CD4-positive, alpha-beta T cell treated with Interleukin-6 at 100 ng/mL for 8 hours (primary cell): ENCODE measurements around the gene TEDC2.
A peak's percentile ranks its signal among the peaks of the same experiment; 100 is the strongest.
"Not testable (repeated sequence)": the region's sequence is repeated elsewhere in the genome, so short reads cannot be mapped to it uniquely, and the experiment has no call there.

Source experiments
- DNase-seq: peaks from one replicate; pipeline ENCODE4 v3.0.0-alpha.2; 2020; ENCODE audit warnings: mixed read lengths, low spot score

The TEDC2 gene

DNA sequence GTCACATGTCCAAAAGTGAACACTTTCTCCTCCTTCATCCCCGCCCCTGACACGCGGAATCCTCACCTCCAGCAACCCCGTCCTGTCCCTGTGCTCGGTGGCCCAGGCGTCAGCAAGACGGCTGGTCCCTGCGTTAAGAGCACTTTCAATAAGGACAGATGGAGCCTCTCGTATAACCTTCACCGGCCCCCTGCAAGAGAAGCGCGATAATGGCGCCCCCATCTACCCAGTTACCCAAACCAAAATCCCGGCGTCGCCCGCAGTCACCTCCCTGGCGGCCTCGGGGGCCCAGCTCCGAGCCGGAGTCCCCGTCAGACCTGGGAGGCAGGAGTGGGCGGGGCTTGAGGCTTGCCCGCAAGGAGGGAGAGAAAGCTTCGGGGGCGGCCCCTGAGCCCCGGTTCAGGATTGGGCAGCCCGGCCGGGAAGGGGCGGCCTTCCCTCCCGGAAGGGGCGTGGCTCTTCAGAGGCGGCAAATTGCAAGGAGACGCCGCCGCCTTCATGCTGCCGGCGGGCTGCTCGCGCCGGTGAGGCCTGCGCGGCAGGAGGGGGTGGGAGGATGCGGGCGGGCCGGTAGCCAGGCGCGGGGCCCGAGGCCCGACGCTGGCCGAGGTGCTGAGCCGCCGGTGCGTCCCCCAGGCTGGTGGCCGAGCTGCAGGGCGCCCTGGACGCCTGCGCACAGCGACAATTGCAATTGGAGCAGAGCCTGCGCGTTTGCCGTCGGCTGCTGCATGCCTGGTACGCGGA is at the start of gene TEDC2:
TEDC2 (plus strand) TSS at position 463 of the 744 bp plus-strand sequence; CDS start at position 499, 36 bp downstream.
- peak; percentile 97 for DNase-seq

DNA sequence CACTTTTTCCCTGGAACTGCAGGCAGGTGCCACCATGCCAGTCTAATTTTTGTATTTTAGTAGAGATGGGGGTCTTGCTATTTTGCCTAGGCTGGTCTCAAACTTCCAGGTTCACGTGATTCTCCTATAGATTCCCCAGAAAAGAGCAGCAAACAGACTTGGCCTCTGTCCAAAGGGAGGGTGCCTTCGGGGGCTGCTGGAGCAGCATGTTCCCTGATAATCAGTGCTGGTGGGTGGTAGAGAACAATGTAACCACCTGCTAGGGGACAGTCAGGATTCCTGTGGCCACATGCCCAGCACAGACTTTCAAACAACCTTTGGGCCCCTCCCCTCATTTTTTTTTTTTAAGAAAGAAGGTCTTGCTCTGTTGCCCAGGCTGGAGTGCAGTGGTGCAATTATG is 44.8 kb upstream of the TEDC2 start:
- no peak for DNase-seq

GRCh38 chr16:2420035-2420434 is 39.9 kb upstream of the TEDC2 start:
- DNase-seq, result no peak

DNA sequence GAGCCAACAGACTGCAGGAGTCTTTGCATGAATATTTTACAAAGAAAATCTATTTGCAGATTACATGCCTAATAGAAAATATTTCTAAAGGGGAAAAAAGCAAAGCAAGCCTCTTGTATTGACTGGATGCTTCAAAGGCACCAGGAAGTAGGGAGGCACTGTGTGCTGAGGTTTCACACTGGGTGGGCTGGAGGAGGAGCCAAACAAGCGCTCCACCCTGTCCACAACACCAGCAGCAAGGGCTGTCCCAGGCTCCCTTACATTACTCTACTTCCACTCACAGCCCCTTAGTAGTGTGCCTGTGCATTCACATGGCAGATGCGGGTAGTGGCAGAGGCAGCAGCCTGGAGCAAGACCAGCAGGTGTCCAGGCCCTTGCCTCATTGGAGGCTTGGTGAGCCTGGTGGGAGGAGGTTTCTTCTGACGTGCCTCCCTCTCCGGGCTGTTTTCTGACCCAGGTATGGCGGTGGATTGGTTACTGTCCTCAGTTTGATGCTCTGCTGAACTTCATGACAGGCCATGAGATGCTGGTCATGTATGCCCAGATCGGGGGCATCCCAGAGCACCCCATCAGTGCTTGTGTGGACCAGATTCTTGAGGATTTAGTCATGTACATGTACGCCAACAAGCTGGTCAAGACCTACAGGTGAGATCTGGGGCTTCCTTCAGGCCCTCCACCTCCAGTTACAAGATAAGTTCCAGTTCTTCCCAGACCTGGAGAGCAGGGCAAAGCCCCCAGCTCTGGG is 37.6 kb upstream of the TEDC2 start:
- DNase-seq, result no peak

GRCh38 chr16:2424061-2425007 is 35.6 kb upstream of the TEDC2 start:
- DNase-seq, result no peak

DNA sequence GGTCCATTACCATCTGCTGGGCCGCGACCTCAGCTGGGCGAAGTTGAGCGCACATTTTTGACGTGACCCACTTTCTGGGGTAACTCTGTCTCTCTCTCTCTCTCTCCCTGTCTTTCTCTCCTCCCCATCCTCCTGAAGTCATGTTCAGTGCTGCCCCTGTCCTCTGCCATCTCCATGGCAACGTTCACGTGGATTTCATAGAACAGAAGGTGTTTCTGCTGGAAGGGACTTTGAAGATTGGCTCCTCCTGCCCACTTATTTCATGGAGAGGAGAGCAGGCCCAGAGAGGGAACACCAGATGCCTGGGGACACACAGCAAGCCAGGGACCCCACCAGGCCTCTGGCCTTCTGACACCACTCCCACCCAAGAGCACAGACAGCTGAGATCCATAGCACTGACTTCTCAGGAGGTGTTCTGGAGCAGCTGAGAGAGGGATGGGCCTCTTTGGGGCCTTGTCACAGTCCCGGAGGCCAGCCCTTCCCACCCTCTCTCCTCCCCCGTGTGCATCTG is 34.8 kb upstream of the TEDC2 start:
- DNase-seq, result no peak

- DNase-seq, result no peak
Observed at GRCh38 chr16:2425825-2426430, 34.0 kb upstream of the TEDC2 start.

- DNase-seq, result no peak
Observed at GRCh38 chr16:2426941-2427361, 33.0 kb upstream of the TEDC2 start.

DNA sequence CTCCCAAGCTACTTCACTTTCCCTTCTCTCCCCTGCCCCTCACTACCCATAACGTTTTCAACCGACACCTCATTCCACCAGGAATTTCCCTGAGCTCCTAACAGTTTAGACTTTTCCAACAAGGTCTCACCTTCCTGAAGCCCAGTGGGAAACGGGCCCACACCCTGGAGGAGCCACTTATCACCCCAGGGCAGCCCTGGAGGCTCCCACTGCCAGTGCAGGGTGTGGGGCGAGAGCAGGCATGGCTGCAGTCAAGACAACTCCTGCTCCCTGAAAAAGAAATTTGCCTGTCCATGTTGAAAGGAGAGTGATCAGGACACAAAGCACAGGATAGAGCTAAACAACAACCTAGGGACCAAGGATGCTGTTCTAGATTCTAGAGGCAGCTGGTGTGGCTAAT is 32.4 kb upstream of the TEDC2 start:
- no peak for DNase-seq

DNA sequence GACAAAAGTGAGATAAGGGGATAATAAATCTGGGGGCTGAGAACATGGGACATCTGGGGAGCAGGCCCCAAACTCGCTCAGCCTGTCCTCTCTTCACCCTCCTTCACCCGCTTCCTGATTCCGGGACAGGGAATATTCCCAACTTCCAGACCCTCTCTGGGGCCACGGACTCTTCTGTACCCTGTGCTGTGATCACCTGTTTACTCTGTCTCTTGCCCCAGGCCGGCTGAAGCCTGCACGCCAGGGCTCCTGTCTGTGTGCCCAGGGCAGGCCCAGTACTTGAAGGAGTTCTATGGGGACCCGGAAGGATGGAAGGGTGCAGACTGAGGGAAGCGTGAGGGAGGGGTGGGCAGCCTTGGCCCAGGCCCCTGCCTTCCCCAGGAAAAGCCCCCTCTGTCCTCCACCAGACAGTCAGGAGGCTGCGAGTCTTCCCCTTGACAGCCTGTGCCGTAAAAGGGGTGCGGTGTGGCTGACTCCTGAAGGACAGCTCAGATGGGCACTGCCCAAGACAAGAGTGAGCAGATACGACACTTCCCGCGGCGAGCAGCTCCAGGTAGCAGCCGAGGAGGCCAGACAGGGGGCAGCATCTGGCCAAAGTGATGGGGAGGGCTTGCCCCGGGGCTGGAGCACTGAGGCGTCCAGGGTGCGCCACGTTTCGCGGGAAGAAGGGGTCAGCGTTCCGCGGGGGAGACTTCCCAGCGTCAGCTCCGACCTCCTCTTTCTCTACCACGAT is 31.7 kb upstream of the TEDC2 start:
- no peak for DNase-seq

DNA sequence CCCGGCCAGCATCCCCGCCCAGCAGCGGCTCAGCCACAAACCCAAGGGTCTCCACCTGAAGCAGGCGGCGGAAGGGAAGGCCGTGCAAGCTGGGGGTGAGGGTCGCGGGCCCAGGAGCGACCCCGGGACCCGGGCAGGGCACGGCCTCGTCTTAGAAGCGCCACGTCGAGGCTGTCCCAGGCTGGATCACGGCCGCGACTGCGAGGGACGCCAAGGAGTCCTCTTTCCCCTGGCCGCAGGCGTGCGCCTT is 31.2 kb upstream of the TEDC2 start:
- no peak for DNase-seq

DNA sequence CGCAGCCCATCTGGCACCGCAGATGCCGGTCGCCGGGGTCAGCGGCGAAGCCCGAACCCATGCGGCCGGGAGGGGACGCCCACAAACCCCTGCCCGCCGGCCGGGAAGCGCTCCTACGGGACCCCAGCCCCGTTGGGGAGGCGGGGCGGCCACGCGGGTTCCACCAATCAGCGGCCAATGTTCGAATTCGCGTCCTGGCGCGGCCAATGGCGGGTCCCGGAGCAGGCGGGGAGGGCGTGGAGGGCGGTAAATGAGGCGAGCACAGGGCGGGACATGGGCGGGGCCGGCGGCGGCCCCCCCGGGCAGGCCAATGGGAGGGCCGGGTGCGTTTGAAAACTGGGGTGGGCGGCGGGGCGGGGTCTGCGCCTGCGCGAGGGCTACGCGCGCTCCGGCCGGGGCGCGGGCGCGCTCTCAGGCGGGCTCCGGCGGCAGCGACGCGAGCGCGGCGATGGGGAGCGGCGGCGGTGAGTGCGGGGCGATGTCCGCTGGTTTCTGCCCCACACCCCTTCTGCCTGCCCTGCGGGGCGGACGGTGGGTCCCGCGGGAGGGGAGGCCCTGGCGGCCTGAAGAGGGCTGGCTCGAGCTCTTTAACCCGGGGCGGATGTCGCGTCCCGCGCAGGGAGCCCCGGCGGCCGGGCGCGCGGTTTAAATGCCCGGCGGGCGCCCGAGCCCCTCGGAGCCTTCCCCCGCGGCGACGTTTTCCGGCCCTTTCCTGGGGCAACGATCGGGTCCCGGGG is 30.7 kb upstream of the TEDC2 start, which contains the start of gene CCNF:
CCNF (plus strand) TSS at position 414 of the 737 bp plus-strand sequence; CDS start at position 449, 35 bp downstream.
- DNase-seq, result peak; percentile 97

DNA sequence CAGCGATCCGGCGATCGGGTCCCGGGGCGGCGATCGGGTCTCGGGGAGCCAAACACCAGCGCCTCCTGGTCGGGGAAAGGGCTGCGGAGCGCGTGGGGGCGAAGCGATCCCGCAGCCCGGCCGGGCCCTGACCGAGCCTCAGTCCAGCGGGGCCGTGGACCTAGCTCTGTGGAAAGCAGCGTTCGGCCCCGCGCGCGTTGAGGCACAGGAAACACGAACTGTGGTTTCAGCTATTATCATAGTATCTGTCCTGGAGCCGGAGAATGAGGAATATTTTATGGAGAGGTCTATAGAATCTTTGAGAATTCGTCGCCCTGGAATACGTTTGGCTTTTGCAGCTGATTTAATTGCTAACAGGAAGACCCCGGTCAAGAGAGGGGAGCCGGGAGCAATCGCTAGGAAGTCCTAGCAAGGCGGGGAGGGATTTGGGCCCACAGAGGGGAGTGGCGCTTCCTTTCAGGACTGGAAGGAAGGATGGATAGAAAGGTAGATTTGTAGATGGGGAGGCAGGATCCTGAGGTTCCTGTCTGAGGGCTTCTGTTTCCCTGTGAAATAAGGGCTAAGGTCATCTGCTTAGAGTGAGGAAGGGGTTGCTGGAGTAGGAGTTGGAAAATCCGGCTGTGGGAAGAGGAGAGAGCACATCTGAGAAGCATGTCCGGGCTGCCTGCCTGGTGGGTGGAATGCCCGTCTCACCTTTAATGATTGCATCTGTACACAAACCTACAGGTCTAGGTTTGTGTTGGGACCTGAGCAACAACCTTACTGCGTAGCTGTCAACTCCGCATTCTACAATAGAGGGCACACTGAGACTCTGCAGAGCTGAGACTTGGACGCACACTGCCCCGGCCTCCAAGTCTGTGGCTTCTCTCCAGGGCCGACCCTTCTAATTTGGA is 29.9 kb upstream of the TEDC2 start:
- DNase-seq, result no peak

DNA sequence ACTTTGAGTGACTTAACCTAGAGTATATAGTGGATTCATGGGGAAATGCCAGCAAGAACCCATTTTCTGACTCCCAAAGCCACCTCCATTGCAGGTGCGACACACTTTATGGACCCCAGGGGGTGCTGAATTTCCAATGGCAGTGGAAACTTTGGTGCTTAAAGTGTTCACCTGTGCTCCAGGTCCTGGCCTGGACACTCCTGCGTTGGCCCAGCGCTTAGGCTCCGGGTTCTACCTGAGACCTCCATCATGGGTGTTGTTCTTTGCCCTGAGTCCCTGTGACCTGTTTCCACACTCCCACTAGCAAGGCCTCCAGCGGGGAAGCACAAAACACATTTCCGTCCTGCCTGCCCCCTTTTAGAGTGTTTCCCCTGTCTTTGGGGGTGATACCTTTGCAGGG is 27.6 kb upstream of the TEDC2 start:
- no peak for DNase-seq

GRCh38 chr16:2432801-2433505 is 27.0 kb upstream of the TEDC2 start:
- DNase-seq, result no peak

DNA sequence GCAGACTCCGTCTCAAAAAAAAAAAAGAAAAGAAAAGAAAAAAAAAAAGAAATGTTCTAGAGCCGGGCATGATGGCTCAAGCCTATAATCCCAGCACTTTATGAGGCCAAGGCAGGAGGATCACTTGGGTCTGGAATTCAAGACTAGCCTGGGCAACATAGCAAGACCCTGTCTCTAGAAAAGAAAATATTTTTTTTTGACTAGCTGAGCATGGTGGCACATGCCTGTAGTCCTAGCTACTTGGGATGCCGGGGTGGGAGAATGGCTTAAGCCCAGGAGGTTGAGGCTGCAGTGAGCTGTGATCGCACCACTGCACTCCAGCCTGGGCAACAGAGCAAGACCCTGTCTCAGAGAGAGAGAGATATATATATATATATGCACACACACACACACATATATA is 24.7 kb upstream of the TEDC2 start:
- not testable (repeated sequence) for DNase-seq

DNA sequence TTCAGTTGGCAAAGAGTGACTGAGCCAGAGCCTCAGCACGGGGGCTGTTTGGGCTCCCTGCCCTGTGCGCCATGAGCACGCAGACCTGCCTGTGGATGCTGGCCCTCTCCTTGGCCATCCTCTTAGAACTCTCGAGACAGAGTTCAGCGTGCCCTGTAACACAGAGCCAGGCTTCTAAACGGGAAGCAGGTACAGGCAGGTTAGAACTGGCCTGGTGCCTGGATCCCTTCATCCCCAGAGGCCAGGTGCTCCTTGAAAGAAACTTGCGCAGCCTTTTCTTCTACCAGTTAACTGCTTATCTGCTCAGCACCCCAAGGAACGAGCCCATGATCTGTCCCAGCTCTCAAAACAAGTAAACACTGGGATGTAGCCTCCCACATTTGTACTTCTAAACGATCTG is 23.8 kb upstream of the TEDC2 start:
- no peak for DNase-seq

GRCh38 chr16:2437032-2437790 is 22.7 kb upstream of the TEDC2 start:
- DNase-seq, result no peak
